GM20431 (cell line): Measurements from ENCODE around the gene RNF144B.

Experiments
- in situ Hi-C: fragments of 300-500 bp; cut with MseI, MboI; formaldehyde crosslinking; loops from one replicate; pipeline ENCODE4 v1.15.0; 2020; ENCODE audit warnings: low sequenced_read_pairs; ENCODE audit not compliant: unreplicated experiment

The RNF144B gene

DNA sequence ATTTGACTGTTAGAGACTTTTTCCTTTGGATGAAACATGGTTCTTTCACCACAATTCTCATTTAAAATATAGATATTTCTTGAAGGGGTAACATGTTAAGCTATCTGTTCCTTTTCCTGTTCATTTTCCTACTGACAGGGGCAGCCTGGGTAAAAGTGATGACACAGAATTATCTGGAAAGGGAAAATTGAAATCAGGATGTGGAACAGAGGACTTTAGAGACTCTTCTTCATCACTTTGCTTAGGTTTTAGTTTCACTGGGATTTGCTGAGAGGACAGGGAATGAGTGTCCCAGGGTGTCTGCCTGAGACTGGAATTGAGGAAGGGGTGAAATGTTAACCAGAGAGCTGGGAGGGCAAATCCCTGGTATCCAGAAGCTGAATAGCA is 116.0 kb downstream of the RNF144B start:
- in situ Hi-C loops, result no loop called here

DNA sequence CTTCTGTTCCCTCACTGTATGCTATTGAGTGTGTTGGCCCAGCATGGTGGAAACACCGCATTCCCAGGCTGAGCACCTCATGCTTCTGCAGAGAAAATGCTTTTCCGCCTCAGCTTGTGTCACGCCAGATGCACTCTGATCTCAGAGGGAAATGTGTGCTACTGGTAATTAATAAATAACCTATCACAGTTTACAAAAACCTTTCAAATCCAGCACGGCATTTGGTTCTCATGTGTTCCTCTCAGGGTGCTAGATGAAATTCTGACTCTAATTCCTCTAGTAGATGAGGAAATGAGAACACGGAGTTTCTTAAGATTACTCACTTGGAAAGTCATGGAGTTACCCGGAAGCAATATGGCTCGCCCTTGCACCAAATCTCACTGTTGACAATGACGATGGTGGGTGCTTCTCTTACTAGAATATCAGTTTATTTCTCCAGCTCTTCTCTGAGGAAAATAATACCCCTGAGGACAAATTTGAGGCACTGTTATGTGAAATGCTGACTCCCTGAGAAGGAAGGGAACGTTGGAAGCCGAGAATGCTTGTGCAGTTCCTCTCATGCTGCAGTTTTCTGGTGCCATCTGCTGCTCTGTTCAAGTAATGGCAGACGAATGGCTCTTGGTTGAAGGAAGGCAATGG is 116.6 kb downstream of the RNF144B start:
- in situ Hi-C loops, result no loop called here

DNA sequence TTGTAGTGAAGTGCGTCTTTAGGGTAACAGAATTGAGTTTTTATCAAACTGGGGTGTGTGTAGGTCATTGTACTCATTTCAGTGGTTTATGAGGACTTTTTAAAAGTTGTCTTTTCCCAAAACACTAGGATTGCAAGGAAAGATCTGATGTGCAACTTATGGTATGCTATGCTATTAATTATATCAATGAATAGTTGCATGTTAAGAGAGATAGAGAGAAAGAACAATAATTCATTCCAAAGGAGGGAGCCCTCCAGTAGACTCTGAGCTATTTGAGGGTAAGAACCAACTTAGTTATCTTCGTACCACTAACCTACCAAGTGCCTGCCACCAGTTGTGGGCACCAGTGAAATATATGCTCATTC is 117.1 kb downstream of the RNF144B start:
- in situ Hi-C loops, result no loop called here

DNA sequence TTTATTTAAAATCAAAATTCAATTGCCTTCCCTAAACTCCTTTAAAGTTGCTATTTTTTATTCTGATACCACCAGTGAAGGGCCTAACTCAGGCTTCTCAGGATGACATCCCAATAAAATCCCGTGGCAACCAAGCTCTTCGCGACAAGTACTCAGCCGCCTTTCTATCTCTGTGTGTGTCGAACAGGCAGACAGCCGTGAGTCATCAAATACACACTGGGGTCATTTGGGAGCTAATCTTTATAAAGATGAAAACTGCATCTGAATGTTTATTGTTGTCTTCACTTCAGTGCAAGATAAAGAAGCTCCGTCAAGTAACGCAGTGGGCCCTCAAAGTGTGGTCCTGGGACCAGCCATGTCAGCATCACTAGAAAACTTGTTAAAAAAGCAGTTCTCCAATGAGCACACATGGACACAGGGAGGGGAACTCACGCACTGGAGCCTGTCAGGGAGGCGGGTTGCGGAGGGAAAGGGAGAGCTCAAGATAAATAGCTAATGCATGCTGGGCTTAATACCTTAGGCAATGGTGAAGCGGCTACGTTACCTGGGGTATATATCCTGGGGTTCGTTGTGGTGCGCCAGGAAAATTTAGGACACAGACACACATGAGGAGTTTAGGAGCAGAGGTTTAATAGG is 119.3 kb downstream of the RNF144B start:
- in situ Hi-C loops, result no loop called here

DNA sequence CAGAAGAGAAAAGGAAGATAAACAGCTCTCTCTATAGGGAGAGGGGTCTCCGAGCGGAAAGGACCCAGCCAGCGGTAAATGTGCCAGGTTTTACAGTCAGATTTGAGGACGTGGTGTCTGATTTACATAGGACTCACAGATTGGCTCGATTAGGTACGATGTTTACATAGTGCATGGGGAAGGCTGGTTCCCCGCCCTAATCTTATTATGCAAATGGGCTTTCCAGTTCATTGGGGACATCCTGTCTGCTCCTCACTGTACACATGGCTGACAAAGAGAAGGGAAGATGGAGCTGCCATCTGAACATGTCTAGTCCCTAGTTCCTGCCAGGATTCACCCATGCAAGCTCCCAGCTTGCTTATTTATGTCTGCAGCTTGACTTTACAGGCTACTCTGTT is 119.9 kb downstream of the RNF144B start:
- in situ Hi-C loops, result no loop called here

DNA sequence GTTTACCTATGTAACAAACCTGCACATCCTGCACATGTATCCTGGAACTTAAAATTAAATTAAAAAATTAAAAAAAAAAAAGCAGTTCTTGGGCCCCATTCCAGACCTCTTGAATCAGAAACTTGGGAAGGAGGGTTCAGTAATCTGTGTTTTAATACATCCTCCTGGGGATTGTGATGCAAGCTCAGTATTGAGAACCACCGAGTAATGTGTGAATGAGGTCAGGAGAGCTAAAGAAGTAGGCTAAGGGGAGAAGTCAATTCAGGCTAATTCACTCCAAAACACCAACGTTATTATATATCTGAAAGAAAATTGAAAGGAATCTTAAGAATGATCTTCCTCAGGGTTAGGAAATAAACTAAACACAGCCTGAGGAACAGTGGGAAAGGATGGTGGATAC is 120.4 kb downstream of the RNF144B start:
- in situ Hi-C loops, result no loop called here

DNA sequence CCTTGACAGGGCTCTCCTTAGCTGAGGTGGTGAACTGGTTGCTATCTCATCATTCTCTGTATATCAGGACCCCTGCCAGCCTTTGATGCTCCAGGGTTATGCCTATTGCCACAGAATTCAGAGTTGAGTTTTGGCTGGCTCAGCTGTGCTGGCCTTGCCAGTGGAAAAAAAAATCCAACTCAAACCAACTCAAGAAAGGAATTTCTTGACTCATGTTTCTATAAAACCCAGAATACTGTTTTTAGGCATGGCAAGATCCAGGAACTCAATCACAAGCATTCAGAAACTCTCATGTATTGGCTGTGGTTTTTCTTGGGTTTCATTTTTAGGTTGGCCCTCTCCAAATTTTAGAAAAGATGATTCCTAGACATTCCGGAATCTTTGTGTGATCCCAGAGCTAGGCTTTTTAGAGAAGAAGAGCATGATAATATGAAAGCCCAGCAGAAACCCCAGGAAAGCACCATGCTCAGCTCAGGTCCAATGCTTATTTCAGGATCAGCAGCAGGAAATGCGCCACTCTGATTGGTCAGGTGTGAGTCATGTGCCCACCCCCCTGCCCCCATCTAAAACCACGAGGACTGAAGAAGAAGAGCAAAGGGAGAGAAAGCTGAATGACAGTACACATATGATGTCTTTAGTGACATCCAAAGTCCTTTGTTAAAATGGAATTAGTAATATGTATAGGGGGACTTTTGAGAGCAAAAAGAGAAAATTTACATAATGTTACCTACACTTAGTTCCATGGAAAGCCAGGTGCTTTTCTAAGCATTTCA is 122.9 kb downstream of the RNF144B start:
- in situ Hi-C loops, result no loop called here

DNA sequence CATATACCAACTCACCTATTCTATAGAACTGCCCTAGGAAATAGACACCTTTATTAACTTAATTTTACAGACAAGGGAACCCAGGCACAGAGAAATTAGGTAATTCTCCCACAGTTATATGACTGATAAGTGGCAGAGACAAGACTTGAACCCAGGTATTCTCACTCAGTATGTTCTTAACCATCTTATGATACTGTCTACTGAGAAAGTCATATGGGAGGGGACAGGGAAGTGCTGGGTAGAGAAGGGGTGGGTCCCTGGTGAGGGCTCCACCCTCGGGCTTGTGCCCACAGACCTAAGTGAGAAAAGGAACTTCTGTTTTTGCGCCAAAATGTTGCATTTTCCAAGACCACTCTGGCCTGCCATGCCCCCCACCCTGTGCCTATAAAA is 123.5 kb downstream of the RNF144B start:
- in situ Hi-C loops, result no loop called here

DNA sequence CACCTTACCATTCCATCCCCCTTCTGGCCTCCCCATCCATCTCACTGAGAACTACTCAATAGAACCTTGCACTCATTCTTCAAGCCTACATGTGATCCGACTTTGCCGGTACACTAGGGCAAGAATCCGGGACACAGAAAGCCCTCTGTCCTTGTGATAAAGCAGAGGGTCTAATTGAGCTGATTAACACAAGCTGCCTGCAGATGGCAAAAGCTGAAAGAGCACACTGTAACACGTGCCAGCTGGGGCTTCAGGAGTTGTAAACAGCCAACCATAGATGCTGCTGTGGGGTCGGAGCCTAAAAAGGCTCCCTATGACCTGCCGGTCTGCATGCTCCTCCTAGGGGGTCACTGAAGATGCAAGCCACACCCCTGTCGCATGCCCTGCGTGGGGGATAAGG is 124.1 kb downstream of the RNF144B start:
- in situ Hi-C loops, result no loop called here

DNA sequence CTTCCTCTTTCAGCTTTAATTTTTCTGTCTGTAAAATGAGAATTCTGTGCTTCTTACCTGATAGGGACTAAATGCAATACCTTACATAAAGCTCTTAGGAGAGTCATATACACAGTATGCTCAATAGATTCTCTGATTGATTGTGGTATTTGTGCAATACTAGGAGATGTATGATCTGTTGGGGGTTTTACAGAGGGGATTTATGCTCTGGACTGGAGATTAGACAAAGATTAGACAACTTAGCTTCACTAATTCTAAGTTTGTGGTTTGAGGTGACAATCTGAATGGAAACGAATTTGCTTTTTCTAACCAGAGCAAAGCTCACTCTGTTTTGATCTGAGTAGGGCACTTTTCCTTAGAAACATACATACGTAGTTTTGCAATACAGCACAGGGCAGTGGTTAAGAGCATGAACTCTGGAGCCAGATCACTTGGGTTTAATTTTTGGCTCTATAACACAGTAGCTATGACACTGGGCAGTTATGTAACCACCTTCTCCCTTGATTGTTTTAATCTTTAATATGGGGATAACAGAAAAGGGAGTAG is 126.2 kb downstream of the RNF144B start:
- in situ Hi-C loops, result no loop called here

DNA sequence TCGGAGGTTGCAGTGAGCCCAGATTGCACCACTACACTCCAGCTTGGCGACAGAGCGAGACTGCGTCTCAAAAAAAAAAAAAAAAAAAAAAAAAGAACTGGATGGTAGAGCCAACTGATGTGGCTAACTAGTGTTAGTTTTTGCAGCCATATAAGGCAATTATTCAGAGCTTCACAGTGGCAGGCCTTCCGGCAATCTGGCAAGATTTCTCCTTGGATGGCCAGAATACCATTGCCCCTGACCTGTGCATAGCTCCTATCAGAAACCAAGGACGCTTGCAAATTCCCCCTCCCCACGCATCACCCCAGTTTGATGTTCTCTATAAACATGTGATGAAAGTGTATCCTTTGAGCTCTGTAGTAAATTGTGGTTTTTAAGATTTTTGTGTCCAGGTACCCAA is 127.0 kb downstream of the RNF144B start:
- in situ Hi-C loops, result no loop called here

DNA sequence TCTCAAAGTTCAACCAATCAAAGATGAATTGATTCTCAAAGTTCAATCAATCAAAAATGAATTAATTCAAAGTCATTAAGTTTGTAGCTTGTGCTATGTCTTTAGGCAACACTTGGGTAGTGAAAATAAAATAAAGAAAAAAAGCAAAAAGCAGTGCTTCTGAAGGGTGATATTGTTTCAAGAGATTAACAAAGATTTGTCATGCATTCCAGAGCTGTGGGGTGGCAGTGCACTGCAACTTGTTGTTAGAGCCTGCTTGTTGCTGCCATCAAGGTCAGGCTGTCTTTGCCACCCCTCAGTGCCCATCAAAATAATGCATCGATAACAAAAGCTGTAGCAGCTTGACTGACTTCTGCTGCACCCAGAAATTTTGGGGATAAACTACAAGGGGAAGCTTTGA is 128.6 kb downstream of the RNF144B start:
- in situ Hi-C loops, result no loop called here
